NCI-H146 (cell line): ENCODE results near the gene ARFIP1.
"Not testable (repeated sequence)": the region's sequence is repeated elsewhere in the genome, so short reads cannot be mapped to it uniquely, and the experiment has no call there.

Experiments
- DNase-seq: peaks from one replicate; lab custom pipeline; 2025; lab: John Stamatoyannopoulos, UW

ARFIP1 gene

DNA sequence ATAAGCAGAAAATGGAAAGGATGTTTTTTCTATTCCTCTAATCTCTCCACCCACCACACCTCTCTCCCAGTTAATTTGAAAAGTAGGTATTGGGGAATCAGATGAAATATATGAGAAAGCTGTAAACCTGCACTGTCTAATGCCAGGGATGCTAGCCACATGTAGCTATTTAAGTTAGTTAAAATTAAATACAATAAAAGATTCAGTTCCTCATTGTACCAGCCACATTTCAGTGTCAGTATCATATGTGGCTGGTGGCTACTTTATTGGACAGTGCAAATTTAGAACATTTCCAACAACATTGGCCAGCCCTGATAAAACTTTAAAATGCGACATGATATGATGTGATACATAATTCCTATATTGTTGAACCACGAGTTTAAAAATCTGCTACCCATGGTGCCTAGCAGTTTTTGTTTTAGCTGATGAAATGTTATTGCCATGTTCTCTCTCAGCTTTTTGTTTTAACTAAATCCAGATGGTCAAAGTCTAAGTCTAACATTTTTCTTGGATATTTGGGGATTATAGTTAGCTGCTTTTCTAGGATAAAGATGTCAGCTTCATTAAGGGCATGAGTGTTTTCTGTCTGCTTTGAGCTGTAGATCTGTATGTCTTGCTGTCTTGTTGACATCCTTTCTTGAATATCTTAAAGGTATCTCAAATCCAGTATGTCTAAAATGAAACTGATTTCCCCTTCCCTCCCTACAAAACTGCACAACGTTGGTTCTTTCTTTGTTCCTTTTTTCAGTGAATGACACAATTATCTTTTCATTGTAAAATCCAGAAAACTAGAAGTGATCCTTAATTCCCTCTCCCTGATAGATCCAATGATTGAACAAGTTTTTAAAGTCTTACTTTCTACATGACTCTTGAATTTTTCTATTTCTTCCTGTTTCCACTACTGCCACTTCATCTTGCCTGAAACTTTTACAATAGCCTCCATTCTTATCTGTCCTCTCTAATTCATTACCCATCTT, 6.2 kb downstream of the ARFIP1 start:
- no peak for DNase-seq

DNA sequence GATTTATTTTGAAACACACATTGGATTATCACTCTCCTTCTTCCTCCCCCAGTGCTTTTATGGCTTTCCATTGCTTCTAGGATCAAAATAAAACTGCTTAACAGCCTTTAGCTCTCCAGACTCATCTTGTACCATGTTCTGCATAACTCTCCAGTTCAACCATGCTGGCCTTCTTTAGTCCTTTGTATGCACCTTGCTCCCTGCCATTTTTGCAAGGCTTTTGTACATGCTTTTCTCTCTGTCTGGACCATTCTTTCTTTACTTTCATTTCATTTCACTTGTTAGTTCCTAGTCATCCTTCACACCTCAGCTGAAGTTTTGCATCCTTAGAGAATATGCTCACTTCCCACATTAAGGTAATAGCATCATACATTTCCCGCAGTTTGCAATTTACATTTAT, 6.9 kb downstream of the ARFIP1 start:
- no peak for DNase-seq

DNA sequence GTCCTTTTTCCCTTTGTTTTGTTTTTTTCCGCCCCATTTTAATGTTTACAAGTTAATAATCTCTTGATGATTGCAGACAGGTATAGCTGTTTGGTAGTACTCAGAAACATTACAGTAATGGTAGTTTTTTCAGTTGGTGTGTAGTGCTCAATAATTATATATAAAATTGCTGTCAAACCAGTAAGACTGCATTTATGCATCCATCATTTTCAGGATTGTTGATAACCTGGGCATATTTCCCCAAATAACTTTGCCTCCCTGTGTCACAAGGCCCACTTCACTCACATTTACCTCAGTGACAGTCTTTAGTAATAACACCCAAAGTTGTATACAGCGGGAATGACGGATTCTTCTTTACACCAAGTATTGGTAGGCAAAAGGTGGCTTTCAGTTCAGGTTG, 16.1 kb downstream of the ARFIP1 start:
- no peak for DNase-seq

DNA sequence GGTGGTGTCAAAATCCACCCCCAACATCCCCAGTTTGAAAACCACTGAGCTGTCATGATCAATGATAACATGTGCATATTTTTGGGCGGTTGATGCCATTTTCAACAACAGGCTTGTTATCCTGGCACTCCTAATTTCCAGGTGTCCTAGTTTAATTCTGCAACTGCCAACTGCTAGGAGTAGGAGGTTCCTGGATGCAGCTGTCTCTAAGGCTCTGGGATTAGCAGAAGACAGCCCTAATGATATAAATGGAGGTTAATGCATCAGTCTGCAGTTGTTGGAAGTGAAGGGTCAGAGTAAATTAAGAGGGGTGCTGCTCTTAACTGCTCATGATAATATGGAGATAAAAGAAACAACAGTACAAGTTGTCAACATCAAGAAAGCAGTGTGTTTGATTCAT, 23.8 kb downstream of the ARFIP1 start:
- DNase-seq: no peak

DNA sequence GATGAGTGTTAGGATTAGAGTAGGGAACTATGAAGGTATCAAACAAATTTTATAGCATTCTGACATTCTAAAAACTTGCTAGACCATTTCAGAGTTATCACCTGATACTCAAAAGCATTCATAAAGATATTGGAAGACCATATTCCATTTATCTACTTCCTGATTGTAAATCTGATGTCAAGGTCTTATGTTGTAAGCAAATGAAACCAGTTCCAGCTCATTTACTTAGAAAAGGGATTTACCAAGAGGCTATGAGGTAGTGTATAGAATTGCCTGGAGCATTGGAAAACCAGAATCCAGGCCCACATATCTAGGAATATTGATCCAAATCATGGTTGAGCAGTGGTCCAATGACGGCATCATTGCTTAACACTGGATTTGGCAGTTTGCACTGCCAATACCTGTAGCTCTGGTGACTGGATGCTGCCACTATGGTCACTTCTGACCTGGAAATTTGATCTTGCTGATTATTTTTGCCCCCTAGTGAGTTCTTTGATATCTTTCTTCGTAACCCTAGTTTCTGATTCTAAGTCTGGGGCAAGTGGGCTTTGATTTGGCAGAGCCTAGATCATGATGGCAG, 25.4 kb downstream of the ARFIP1 start:
- no peak for DNase-seq

DNA sequence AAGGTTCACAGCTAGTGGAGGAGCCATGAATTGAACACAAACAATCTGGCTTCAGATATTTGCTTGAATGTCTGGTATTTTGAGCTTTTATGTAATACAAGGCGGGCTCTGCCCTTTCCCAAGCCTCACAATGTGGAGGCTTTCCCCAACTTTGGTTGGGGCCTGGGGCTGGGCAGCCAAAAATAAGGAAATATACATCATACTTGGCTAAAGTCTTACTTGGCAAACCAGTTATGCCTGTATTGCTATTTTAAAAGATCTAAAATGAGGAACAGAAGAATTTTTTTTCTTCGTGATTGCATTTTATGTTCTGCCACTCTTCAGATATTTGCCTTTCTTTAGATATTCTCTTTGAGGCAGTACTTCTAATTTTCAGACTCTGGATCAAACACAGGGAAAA, 26.1 kb downstream of the ARFIP1 start:
- DNase-seq: no peak

DNA sequence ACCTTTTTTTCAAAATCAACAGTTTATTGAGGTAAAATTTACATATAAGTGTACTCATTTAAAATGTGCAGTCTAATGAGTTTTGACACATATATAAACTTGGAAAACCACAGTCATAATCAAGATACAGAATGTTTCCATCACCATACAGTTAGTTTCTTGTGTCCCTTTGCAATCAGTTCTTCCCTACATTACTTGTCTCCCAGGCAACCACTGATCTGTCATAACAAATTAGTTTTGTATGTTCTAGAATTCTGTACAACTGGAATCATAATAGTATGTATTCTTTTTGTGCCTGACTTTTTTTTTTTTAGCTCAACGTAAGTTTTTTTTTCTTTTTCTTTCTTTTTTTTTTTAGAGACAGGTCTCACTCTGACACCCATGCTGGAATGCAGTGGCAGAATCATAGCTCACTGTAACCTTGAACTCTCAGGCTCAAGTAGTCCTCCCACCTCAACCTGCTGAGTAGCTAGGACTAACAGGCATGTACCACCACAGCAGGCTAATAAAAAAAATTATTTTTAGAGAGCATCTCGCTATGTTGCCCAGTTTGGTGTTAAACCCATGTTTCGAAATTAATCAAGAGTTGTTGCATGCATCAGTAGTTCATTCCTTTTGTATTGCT, 26.9 kb downstream of the ARFIP1 start:
- no peak for DNase-seq

DNA sequence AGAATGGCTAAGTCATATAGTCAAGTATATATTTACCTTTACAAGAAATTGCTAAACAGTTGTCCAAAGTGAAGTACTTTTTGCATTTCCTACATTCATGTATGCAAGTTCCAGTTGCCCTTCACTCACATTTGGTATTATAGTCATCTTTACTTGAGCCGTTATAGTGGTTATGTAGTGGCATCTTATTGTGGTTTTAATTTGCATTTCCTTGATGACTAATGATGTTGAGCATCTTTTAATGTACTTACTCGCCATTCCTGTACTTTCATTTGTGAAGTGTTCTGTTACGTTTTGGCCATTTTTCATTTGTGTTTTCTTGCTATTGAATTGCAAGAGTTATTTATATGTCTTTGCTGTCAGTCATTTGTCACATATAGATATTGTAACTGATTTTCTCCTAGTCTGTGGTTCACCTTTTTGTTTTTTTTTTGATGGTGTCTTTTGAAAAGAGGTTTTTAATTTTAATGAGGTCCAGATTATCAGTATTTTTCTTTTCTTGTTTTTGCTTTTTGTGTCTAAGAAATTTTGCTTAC, 27.6 kb downstream of the ARFIP1 start:
- DNase-seq: no peak

DNA sequence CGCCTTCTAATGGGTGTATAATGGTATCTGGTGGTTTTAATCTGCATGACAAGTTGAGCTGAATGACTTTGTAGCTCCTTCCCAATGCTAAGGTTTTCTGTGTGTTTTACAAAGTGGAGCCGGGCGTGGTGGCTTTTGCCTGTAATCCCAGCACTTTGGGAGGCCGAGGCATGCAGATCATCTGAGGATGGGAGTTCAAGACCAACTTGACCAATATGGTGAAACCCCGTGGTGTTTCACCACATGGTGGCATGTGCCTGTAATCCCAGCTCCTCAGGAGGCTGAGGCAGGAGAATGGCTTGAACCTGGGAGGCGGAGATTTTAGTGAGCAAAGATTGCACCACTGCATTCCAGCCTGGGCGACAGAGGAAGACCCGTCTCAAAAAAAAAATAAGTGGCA, 28.9 kb downstream of the ARFIP1 start:
- no peak for DNase-seq

DNA sequence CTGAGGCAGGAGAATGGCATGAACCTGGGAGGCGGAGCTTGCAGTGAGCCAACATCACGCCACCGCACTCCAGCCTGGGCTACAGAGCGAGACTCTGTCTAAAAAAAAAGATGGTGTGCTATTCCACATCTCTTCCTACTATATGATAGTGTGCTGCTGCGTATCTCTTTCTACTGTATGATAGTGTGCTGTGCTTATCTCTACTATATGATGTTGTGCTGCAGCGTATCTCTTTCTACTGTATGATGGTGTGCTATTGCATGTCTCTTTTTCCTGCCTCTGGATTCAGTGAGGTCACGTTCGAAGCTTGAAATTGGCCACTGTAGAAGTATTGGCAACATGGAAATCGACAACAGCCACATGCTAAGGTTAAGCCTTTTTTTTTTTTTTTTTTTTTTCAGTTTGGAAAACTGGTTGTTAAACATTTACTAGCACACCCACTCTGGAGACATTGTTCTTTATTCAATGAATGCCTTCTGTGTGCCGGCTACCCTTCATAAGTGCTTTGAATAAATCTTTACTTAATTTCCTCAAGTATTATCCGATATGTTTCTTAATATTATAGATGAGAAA, 31.0 kb downstream of the ARFIP1 start:
- no peak for DNase-seq

DNA sequence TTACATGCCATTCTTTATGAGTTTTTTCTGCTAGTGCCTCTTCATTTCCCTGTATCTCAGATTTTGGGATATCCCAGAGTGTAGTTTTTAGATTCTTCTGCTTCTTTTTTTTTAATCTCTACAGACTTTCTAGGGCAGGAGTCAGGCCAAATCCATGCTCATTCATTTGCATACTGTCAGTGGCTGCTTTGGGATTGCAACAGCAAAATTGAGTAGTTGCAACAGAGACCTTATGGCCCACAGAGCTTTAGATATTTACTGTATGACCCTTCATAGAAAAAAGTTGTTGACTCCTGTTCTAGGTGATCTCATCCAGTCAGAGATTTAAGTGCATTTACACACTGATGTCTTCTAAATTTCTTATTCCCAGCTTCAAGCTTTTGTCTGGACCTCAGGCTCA, 35.3 kb downstream of the ARFIP1 start:
- DNase-seq: no peak

DNA sequence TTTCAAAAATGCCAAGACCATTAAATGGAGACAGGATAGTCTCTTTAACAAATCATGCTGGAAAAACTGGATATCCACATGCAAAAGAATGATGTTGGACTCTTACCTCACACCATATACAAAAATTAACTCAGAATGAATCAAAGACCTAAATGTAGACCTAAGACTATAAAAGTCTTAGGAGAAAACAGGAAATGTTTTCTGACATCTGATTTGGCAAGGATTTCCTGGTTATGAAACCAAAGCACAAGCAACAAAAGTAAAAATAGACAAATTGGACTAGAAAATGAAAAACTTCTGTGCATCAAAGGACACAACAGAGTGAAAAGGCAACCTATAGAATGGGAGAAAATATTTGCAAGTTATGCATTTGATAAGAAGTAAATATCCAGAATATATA, 37.6 kb downstream of the ARFIP1 start:
- no peak for DNase-seq

DNA sequence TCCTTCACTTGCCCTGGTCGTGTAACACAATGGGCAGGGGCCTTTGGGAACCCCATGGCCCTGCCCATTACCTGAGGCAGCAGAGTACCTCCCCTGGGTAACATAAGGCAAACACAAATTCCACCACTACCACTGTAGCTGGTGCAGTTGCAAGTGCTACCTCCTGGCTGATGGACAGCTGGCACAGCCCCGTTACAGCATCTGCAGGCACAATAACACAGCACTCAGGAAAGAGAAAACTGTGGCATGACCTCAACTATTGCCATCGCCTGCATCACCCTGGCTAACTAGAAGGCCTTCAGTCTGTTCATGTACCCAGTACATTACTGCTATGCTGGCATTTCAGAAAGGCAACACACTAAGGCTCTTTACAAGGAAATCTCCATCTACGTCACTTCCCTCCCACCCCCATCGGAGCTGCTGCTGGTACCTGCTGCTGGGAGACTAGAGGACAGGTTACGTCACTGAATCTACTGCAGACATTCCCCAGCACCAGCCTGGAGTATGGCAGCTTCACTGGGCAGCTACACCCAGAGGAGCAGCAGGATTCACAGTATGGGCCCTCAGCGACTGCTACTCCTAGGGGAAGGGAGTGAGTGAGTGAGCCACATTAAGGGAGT, 39.4 kb downstream of the ARFIP1 start:
- no peak for DNase-seq

DNA sequence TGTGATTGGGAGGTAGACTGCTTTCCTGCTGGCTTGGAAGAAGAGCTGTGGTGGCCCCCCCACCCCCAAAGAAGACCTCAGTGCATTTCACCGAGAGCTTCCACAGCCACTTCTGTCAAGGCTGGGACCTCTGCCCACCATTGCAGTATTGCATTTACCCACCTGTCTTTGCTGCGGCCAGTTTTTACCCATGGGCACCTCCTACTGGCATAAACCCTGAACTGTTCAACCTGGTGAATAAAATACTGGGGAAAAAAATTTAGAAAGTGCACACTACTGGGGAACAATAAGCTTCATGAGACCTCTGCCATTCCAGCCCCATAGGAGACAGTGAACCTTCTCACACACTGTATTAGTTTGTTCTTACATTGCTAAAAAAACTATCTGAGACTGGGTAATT, 40.3 kb downstream of the ARFIP1 start:
- DNase-seq: no peak

DNA sequence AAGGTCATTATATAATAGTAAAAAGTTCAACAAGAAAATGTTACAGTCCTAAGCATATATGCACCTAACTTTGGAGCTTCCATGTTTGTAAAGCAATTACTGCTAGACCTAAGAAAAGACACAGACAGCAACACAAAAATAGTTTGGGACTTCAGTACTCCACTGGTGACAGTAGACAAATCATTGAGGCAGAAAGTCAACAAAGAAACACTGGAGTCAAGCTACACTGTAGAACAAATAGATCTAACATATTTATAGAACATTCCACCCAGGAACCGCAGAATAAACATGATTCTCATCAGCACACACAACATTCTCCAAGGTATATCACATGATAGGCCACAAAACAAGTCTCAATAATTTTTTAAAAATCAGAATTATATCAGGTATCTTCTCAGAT, 42.6 kb downstream of the ARFIP1 start:
- no peak for DNase-seq

DNA sequence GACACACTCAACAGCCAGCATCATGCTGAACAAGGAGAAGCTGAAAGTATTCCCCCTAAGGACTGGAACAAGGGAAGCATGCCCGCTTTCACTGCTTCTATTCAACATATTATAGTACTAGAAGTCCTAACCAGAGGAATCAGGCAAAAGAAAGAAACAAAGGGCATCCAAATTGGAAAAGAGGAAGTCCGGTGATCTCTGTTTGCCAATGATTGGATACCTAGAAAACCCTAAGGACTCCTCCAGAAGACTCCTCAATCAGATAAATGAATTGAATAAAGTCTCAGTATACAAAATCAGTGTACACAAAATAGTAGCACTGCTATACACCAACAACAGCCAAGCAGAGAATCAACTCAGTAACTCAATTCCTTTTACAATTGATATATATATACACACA, 44.8 kb downstream of the ARFIP1 start:
- DNase-seq: no peak

DNA sequence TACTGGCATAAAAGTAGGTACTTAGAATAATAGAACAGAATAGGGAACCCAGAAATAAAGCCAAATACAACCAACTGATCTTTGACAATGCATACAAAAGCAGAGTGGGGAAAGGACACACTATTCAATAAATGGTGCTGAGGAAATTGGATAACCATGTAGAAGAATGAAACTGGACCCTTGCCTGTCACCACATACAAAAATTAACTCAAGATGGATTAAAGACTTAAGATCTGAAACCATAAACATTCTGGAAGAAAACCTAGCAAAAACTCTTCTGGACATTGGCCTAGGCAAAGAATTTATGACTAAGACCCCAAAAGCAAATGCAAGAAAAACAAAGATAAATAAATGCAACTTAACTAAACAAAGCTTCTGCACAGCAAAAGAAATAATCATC, 45.6 kb downstream of the ARFIP1 start:
- no peak for DNase-seq

DNA sequence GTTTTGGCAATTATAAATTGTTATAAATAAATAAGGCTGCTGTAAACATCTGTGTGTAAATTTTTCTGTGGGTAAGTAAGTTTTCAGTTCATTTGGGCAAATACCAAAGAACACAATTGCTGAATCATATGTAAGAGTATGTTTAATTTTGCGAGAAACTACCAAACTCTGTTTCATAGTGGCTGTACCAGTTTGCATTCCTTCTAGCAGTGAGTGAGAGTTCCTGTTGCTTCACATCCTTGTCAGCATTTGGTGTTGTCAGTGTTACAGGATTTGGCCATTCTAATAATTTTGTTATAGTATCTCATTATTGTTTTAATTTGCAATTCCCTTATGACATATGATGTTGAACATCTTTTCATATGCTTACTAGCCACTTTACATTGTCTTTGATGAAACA, 48.4 kb downstream of the ARFIP1 start:
- no peak for DNase-seq

DNA sequence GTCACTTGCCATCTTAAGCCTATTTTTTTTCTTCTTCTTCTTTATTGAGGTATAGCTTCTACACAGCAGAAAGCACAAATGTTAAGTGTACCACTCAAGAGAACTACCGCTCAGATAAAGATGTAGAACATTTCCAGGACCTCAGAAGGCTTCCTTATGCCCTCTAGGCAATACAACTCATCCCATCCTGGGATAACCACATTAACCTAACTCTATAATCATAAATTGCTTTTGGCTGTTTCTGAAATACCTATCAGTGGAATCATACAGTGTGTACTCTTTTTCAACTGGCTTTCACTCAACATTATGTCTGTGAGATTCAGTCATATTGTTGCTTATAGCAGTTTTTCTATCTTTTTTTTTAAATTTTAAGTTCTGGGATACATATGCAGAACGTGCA, 51.7 kb downstream of the ARFIP1 start:
- no peak for DNase-seq

DNA sequence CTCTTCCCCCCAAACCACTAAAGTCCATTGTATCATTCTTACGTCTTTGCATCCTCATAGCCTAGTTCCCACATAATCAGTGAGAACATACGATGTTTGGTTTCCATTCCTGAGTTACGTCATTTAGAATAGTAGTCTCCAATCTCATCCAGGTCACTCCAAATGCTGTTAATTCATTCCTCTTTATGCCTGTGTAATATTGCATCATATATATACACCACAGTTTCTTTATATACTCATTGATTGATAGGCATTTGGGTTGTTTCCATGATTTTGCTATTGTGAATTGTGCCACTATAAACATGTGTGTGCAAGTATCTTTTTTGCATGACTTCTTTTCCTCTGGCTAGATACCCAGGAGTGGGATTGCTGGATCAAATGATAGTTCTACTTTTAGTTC, 57.2 kb downstream of the ARFIP1 start:
- DNase-seq: no peak

DNA sequence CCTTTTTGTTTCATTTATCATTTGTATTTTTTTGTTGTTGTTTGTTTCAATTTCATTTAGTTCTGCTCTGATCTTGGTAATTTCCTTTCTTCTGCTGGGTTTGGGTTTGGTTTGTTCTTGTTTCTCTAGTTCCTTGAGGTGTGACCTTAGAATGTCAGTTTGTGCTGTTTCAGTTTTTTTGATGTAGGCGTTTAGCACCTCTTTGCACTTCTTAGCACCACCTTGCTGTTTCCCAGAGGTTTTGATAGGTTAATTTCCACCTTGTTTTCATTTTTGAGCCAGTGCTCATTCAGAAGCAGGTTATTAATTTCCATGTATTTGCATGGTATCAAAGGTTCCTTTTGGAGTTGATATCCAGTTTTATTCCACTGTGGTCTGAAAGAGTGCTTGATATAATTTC, 60.0 kb downstream of the ARFIP1 start:
- not testable (repeated sequence) for DNase-seq

DNA sequence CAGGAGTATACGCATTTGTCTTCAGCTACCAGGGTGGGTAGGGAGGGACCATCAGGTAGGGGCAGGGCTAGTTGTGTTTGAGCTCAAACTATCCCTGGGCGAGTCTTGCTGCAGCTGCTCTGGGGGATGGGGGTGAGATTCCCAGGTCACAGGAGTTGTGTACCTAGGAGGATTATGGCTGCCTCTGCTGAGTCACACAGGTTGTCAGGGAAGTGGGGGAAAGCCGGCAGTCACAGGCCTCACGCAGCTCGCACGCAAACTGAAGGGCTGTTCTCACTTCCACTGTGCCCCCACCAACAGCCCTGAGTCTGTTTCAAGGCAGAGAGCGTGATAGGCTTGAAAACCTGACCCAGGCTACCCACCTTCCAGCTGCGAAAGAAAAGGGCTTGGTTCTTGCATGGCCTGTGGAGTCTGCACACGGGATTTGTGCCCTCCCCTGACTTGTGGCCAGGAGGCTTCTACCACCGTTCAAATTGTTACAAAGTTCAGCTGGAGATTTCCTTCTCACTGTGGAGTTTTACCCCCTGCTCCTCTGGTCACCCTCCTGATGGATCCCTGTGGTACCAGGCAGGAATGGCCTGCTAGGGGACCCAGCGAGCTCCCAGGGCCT, 63.8 kb downstream of the ARFIP1 start:
- DNase-seq: no peak
